HepG2 (cell line): ENCODE measurements around the gene CD7. TPM values are rescaled to one million over a fixed set of nuclear protein-coding genes. Genes with fewer than 3 reads are reported as not detected.

Source experiments
- AHR ChIP-seq: IDR thresholded peaks from 2 replicates; pipeline ENCODE4 v1.6.1; 2018; ENCODE audit warnings: missing genetic modification reagents, missing compliant biosample characterization
- CREBL2 ChIP-seq: sonication (generic); formaldehyde crosslinking; IDR thresholded peaks from 2 replicates; pipeline ENCODE4 v1.8.1; 2023; ENCODE audit warnings: missing genetic modification reagents, mild to moderate bottlenecking, borderline replicate concordance
- FOXJ3 ChIP-seq: sonication (generic); formaldehyde crosslinking; IDR thresholded peaks from 2 replicates; pipeline ENCODE4 v1.4.0; 2020; ENCODE audit warnings: missing genetic modification reagents, mild to moderate bottlenecking, borderline replicate concordance
- FOXK2 ChIP-seq: fragments of 450-650 bp; IDR thresholded peaks from 2 replicates; pipeline ENCODE4 v1.6.1; 2016
- HNRNPUL1 ChIP-seq: fragments of 200-400 bp; formaldehyde crosslinking; IDR thresholded peaks from 2 replicates; pipeline ENCODE4 v1.6.1; 2017; ENCODE audit warnings: low read depth, mild to moderate bottlenecking, low read length, moderate library complexity
- IKZF4 ChIP-seq: sonication (generic); formaldehyde crosslinking; IDR thresholded peaks from 2 replicates; pipeline ENCODE4 v1.5.1; 2020; ENCODE audit warnings: borderline replicate concordance, mild to moderate bottlenecking, low read depth, missing genetic modification reagents; ENCODE audit errors: not compliant biosample characterization
- KDM5B ChIP-seq: sonication (generic); formaldehyde crosslinking; IDR thresholded peaks from 2 replicates; pipeline ENCODE4 v1.4.0; 2020; ENCODE audit warnings: missing genetic modification reagents, mild to moderate bottlenecking, borderline replicate concordance
- MEIS1 ChIP-seq: sonication (generic); formaldehyde crosslinking; IDR thresholded peaks from 2 replicates; pipeline ENCODE4 v1.9.0; 2021; ENCODE audit warnings: mild to moderate bottlenecking, missing genetic modification reagents, moderate library complexity, borderline replicate concordance
- NFE2L1 ChIP-seq: sonication (generic); formaldehyde crosslinking; IDR thresholded peaks from 2 replicates; pipeline ENCODE4 v1.4.0; 2020; ENCODE audit warnings: missing genetic modification reagents, mild to moderate bottlenecking, borderline replicate concordance
- PHB2 ChIP-seq: fragments of 450-650 bp; IDR thresholded peaks from 2 replicates; pipeline ENCODE4 v1.6.1; 2018; ENCODE audit not compliant: partially characterized antibody
- PRDM4 ChIP-seq: sonication (generic); formaldehyde crosslinking; IDR thresholded peaks from 2 replicates; pipeline ENCODE4 v1.9.0; 2021; ENCODE audit warnings: missing genetic modification reagents, borderline replicate concordance
- PTBP1 ChIP-seq: fragments of 200-400 bp; formaldehyde crosslinking; IDR thresholded peaks from 2 replicates; pipeline ENCODE4 v1.6.1; 2018; ENCODE audit warnings: low read length, low read depth; ENCODE audit not compliant: poor library complexity, severe bottlenecking
- RBFOX2 ChIP-seq: fragments of 200-400 bp; formaldehyde crosslinking; IDR thresholded peaks from 2 replicates; pipeline ENCODE4 v1.6.1; 2017; ENCODE audit warnings: low read depth, mild to moderate bottlenecking, low read length
- RCOR2 ChIP-seq: IDR thresholded peaks from 2 replicates; pipeline ENCODE4 v1.6.1; 2016; ENCODE audit warnings: missing biosample characterization, missing genetic modification reagents
- REPIN1 ChIP-seq: sonication (generic); formaldehyde crosslinking; IDR thresholded peaks from 2 replicates; pipeline ENCODE4 v1.8.0; 2022; ENCODE audit warnings: missing genetic modification reagents, low read depth, mild to moderate bottlenecking, borderline replicate concordance
- REXO4 ChIP-seq: sonication (generic); formaldehyde crosslinking; IDR thresholded peaks from 2 replicates; pipeline ENCODE4 v1.8.0; 2022; ENCODE audit warnings: missing genetic modification reagents, mild to moderate bottlenecking, borderline replicate concordance
- SOX6 ChIP-seq, 2 experiments: fragments of 450-650 bp in 1 of 2; sonication (generic) in 1 of 2; formaldehyde crosslinking in 1 of 2; IDR thresholded peaks; 2 replicates each; pipeline versions ENCODE4 v1.4.0 to v1.6.1; 2017 to 2020; ENCODE audit warnings: antibody characterized with exemption in 1 of 2, mild to moderate bottlenecking in 1 of 2, missing genetic modification reagents in 1 of 2
- TFE3 ChIP-seq: IDR thresholded peaks from 2 replicates; pipeline ENCODE4 v1.6.1; 2016
- ZMYM3 ChIP-seq: sonication (generic); formaldehyde crosslinking; IDR thresholded peaks from 2 replicates; pipeline ENCODE4 v1.5.1; 2020; ENCODE audit warnings: mild to moderate bottlenecking, missing genetic modification reagents
- ZNF235 ChIP-seq: sonication (generic); formaldehyde crosslinking; IDR thresholded peaks from 2 replicates; pipeline ENCODE4 v1.8.1; 2023; ENCODE audit warnings: mild to moderate bottlenecking, missing genetic modification reagents, borderline replicate concordance
- ZNF260 ChIP-seq: sonication (generic); formaldehyde crosslinking; IDR thresholded peaks from 2 replicates; pipeline ENCODE4 v1.4.0; 2020; ENCODE audit warnings: missing genetic modification reagents, low read depth, mild to moderate bottlenecking, borderline replicate concordance
- ZNF263 ChIP-seq: sonication (generic); formaldehyde crosslinking; IDR thresholded peaks from 2 replicates; pipeline ENCODE4 v1.4.0; 2020; ENCODE audit warnings: missing genetic modification reagents
- ZNF562 ChIP-seq: sonication (generic); formaldehyde crosslinking; IDR thresholded peaks from 2 replicates; pipeline ENCODE4 v1.8.0; 2022; ENCODE audit warnings: missing genetic modification reagents, borderline replicate concordance
- ZNF703 ChIP-seq: sonication (generic); formaldehyde crosslinking; IDR thresholded peaks from 2 replicates; pipeline ENCODE4 v1.5.1; 2020; ENCODE audit warnings: missing genetic modification reagents, mild to moderate bottlenecking, moderate library complexity, borderline replicate concordance
- ZNF761 ChIP-seq: sonication (generic); formaldehyde crosslinking; conservative IDR thresholded peaks from 2 replicates; pipeline ENCODE4 v1.4.0; 2020; ENCODE audit warnings: mild to moderate bottlenecking, missing genetic modification reagents
- polyA plus RNA-seq, 8 experiments: library from polyadenylated mRNA; depleted of rRNA in 3 of 8; stranded (reverse) in 7 of 8; unstranded in 1 of 8; fragments of >200 nt; fragmentation: Illumina TruSeq in 4 of 8; extraction: Trizol in 4 of 8; gene quantifications; 2 replicates each; pipeline versions ENCODE4 v1.2.1 to v1.2.3, GENCODE V29; 2011 to 2016; ENCODE audit warnings: low read depth in 4 of 8, missing spikeins in 1 of 8, mixed read lengths in 1 of 8; ENCODE audit not compliant: insufficient read depth in 1 of 8
- total RNA-seq, 5 experiments: library from RNA; depleted of rRNA; stranded (reverse); fragments of >200 nt; fragmentation: Illumina TruSeq; extraction: Trizol; gene quantifications; 2 replicates each; pipeline ENCODE4 v1.2.3, GENCODE V29; 2016; ENCODE audit warnings: low read depth in 1 of 5

Gene CD7
- total and polyA plus RNA-seq, 2 of the 13 experiments (the other 11 are each of a cell fraction or from before 2014, with no cell fraction given): 67.6 to 76.4 TPM

- peak; percentile 89 for TF ChIP-seq TFE3 (CRISPR knock-in tag)
- TF ChIP-seq RCOR2 (CRISPR knock-in tag): peak; percentile 85
- peak; percentile 59; the same call in 1 of the 2 replicates for TF ChIP-seq RBFOX2
- 0 out of 2 replicates have a peak, but pooled peaks have one; percentile 40 for TF ChIP-seq NFE2L1
- no peak for TF ChIP-seq REXO4 (CRISPR knock-in tag)
- TF ChIP-seq FOXJ3 (CRISPR knock-in tag): peak; percentile 88; the same call in 1 of the 2 replicates
- TF ChIP-seq REPIN1: peak; percentile 96
- TF ChIP-seq ZNF703: 0 out of 2 replicates have a peak, but pooled peaks have one; percentile 78
- peak; percentile 87 for TF ChIP-seq KDM5B (CRISPR knock-in tag)
- TF ChIP-seq HNRNPUL1: no peak
- TF ChIP-seq FOXK2: no peak; the same call in 1 of the 2 replicates
- TF ChIP-seq MEIS1 (CRISPR knock-in tag): 0 out of 2 replicates have a peak, but pooled peaks have one; percentile 37
- TF ChIP-seq PTBP1: peak; percentile 48
- TF ChIP-seq ZNF235 (CRISPR knock-in tag): no peak; the same call in none of the 2 replicates
- no peak for TF ChIP-seq PHB2
- TF ChIP-seq IKZF4 (CRISPR knock-in tag): no peak
- TF ChIP-seq ZNF761 (CRISPR knock-in tag): peak; percentile 83; the same call in 1 of the 2 replicates
- peak; percentile 74 for TF ChIP-seq ZMYM3 (CRISPR knock-in tag)
- TF ChIP-seq ZNF260: no peak
- TF ChIP-seq ZNF562: no peak
- TF ChIP-seq ZNF263 (CRISPR knock-in tag): peak; percentile 92
- TF ChIP-seq CREBL2 (CRISPR knock-in tag): no peak
- 0 out of 2 replicates have a peak, but pooled peaks have one; percentile 46 for TF ChIP-seq AHR (CRISPR knock-in tag)
- TF ChIP-seq PRDM4 (CRISPR knock-in tag): 0 out of 2 replicates have a peak, but pooled peaks have one; percentile 34
- TF ChIP-seq SOX6 (IDR thresholded peaks at IDR 0.05): no peak
- TF ChIP-seq SOX6 (CRISPR knock-in tag; IDR thresholded peaks at IDR 0.05): peak; percentile 90
Measured at GRCh38 chr17:82267575-82268379, 49.6 kb downstream of the CD7 start (continued).
